Measurements from ENCODE around the gene EPB41. TPM values are rescaled to one million over a fixed set of nuclear protein-coding genes. Genes with fewer than 3 reads are reported as not detected.

EPB41 gene
- total RNA-seq (2021; ENCODE audit: unreplicated experiment) (20.2 TPM), Bru-seq, nascent RNA (percentile 55 among the genes with signal in this experiment), BruChase-seq, experiment 1, labeled RNA remaining after a 2-hour chase (percentile 50 among the genes with signal in this experiment), BruChase-seq, experiment 2, labeled RNA remaining after a 6-hour chase (percentile 61 among the genes with signal in this experiment)
- 14.9 TPM for polyA plus RNA-seq (2012; ENCODE audit: insufficient read length)
- long read RNA-seq, partial matches to known transcripts, result 7 of 23 reads
- long read RNA-seq, other reads (novel, unspliced or antisense), result 16 of 23 reads

- Histone ChIP-seq H3K27ac (ENCODE audit: low read length) (peak within 1 kb of the TSS; percentile 76), H3K4me3 (ENCODE audit: low read depth in 2 of 2, low read length in 2 of 2) (peak within 1 kb of the TSS; percentile 54 to 80), H3K4me1 (ENCODE audit: control insufficient read depth, insufficient read depth, low read length) (peaks cover 4% of the 10 kb centered on the region; the same call in 1 of the 2 replicates), H3K9me3 (ENCODE audit: control insufficient read depth, insufficient read depth, low read depth, low read length) (no peaks in the 10 kb centered on the region), H3K36me3 (ENCODE audit: control insufficient read depth, insufficient read depth, low read length) (no peaks in the 10 kb centered on the region), H3K27me3 (ENCODE audit: control insufficient read depth, insufficient read depth, low read length) (no peaks in the 10 kb centered on the region)
- TF ChIP-seq POLR2AphosphoS5 (IDR thresholded peaks at IDR 0.05; ENCODE audit: low read depth, low read length) (no peak), SIN3A (IDR thresholded peaks at IDR 0.05; ENCODE audit: borderline replicate concordance, insufficient read depth, low read depth, low read length) (peak; percentile 82; the same call in 1 of the 2 replicates)
- CTCF ChIA-PET, result interaction anchor here (0.6 to 0.8 kb wide), 3 partner anchors 21 to 193 kb away, joined by 4 to 10 read pairs (median 5); no protein-coding TSS in a partner anchor
- intact Hi-C loops (cut with micrococcal nuclease; ENCODE audit: unreplicated experiment) (no loop called here), in situ Hi-C loops (cut with HindIII; ENCODE audit: low pct_unique_long_range_greater_than_20kb, low sequenced_read_pairs) (no loop called here)
- POLR2A ChIA-PET, result interaction anchor here (0.7 kb wide), 2 partner anchors 85 to 322 kb away, joined by 3 to 4 read pairs; partner anchors contain the start of gene PTPRU
- DNase-seq (ENCODE audit: low read depth, low spot score) (no peak), ATAC-seq (peak; percentile 96)
- no TSS peak for BruUV-seq (replicated peaks)
Observed at GRCh38 chr1:28914228-28915030, at the start of gene EPB41. TSS of gene EPB41 (plus strand) at chr1:28914569. CDS start at chr1:28987438, 72,869 bp downstream.

DNA sequence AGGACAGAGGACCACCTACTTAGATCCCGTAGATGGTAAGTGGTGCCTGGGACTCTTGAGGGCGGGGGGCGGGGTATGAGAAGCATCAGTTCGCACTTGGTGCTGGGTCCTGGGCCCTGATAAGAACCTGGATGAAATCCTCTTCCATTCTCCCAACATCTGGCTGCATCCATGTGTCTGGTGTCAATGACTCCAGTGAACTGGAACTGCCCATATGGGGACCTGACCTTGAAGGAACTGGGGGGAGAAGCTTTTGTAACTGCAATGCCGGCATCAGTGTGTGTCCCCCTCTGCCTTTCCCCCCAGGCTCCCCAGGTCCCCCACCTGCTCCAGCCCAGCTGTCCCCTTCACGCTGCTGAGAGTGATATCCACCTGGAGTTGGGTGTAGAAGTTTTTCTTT lies 49.7 kb upstream of the EPB41 start:
- H3K4me1 ChIP-seq (ENCODE audit: control insufficient read depth, insufficient read depth, low read length), result no peaks in the 10 kb centered on the region
- TF ChIP-seq POLR2AphosphoS5 (IDR thresholded peaks at IDR 0.05; ENCODE audit: low read depth, low read length) (no peak), TCF7L2 (IDR thresholded peaks at IDR 0.05; ENCODE audit: low read depth, low read length) (no peak), REST (IDR thresholded peaks at IDR 0.05; ENCODE audit: insufficient read depth in 1 of 2, low read depth in 2 of 2, low read length in 1 of 2) (no peak), SIN3A (IDR thresholded peaks at IDR 0.05; ENCODE audit: borderline replicate concordance, insufficient read depth, low read depth, low read length) (no peak)
- TF ChIP-seq, protein P1, sequence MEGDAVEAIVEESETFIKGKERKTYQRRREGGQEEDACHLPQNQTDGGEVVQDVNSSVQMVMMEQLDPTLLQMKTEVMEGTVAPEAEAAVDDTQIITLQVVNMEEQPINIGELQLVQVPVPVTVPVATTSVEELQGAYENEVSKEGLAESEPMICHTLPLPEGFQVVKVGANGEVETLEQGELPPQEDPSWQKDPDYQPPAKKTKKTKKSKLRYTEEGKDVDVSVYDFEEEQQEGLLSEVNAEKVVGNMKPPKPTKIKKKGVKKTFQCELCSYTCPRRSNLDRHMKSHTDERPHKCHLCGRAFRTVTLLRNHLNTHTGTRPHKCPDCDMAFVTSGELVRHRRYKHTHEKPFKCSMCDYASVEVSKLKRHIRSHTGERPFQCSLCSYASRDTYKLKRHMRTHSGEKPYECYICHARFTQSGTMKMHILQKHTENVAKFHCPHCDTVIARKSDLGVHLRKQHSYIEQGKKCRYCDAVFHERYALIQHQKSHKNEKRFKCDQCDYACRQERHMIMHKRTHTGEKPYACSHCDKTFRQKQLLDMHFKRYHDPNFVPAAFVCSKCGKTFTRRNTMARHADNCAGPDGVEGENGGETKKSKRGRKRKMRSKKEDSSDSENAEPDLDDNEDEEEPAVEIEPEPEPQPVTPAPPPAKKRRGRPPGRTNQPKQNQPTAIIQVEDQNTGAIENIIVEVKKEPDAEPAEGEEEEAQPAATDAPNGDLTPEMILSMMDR (IDR thresholded peaks at IDR 0.05), result no peak
- no peaks in the 10 kb centered on the region for H3K27me3 ChIP-seq (ENCODE audit: control insufficient read depth, insufficient read depth, low read length)
- ATAC-seq, result no peak
- ChIA-PET POLR2A (no interaction called here), CTCF (no interaction called here)
- intact Hi-C loops (cut with micrococcal nuclease; ENCODE audit: unreplicated experiment), result no loop called here
- no peak for DNase-seq (ENCODE audit: low read depth, low spot score)
- H3K4me3 ChIP-seq (ENCODE audit: low read depth in 2 of 2, low read length in 2 of 2), result no peak overlapping the region
- in situ Hi-C loops (cut with HindIII; ENCODE audit: low pct_unique_long_range_greater_than_20kb, low sequenced_read_pairs), result no loop called here
- H3K27ac ChIP-seq (ENCODE audit: low read length), result no peak overlapping the region
- H3K36me3 ChIP-seq (ENCODE audit: control insufficient read depth, insufficient read depth, low read length), result no peaks in the 10 kb centered on the region
- no TSS peak for BruUV-seq (replicated peaks)
- no peaks in the 10 kb centered on the region for H3K9me3 ChIP-seq (ENCODE audit: control insufficient read depth, insufficient read depth, low read depth, low read length)
